MM.1S (cell line): ENCODE measurements around the gene BROX.

Experiments used
- DNase-seq: peaks from one replicate; pipeline ENCODE4 v3.0.0-alpha.2; 2015
- H2AFZ ChIP-seq: fragments of 300-600 bp; sonication (generic); 2 replicates; pipeline ENCODE4 v1.6.0; 2016; ENCODE audit warnings: antibody characterized with exemption, low read length
- H3F3A ChIP-seq: fragments of 300-600 bp; sonication (generic); 2 replicates; pipeline ENCODE4 v1.6.1; 2016; ENCODE audit warnings: mild to moderate bottlenecking, antibody characterized with exemption, low read length, moderate library complexity, mixed read lengths; ENCODE audit not compliant: insufficient read depth
- H3K27ac ChIP-seq: fragments of 300-600 bp; sonication (generic); 2 replicates; pipeline ENCODE4 v1.5.1; 2016; ENCODE audit warnings: mild to moderate bottlenecking, low read length
- H3K27me3 ChIP-seq: fragments of 300-600 bp; sonication (generic); replicated peaks from 2 replicates; pipeline ENCODE4 v1.6.0; 2016; ENCODE audit warnings: low read length; ENCODE audit not compliant: insufficient read depth
- H3K36me3 ChIP-seq: fragments of 300-600 bp; sonication (generic); replicated peaks from 2 replicates; pipeline ENCODE4 v1.6.1; 2016; ENCODE audit warnings: mild to moderate bottlenecking, low read length, mixed read lengths; ENCODE audit not compliant: insufficient read depth
- H3K4me1 ChIP-seq: fragments of 300-600 bp; sonication (generic); 2 replicates; pipeline ENCODE4 v1.6.1; 2016; ENCODE audit warnings: low read length, mixed read lengths
- H3K4me2 ChIP-seq: fragments of 300-600 bp; sonication (generic); 2 replicates; pipeline ENCODE4 v1.6.0; 2016; ENCODE audit warnings: low read depth, low read length
- H3K4me3 ChIP-seq: fragments of 300-600 bp; sonication (generic); 2 replicates; pipeline ENCODE4 v1.5.1; 2016; ENCODE audit warnings: low read length, mixed read lengths
- H3K79me2 ChIP-seq: fragments of 300-600 bp; sonication (generic); 2 replicates; pipeline ENCODE4 v1.6.1; 2016; ENCODE audit warnings: mixed run types, low read length, mixed read lengths
- H3K9ac ChIP-seq: fragments of 300-600 bp; sonication (generic); 2 replicates; pipeline ENCODE4 v1.6.1; 2016; ENCODE audit warnings: low read length, mixed read lengths
- H3K9me2 ChIP-seq: fragments of 300-600 bp; sonication (generic); replicated peaks from 2 replicates; pipeline ENCODE4 v1.6.1; 2016; ENCODE audit warnings: mild to moderate bottlenecking, low read length, mixed read lengths; ENCODE audit not compliant: insufficient read depth
- H3K9me3 ChIP-seq: fragments of 300-600 bp; sonication (generic); replicated peaks from 2 replicates; pipeline ENCODE4 v1.6.1; 2016; ENCODE audit warnings: mild to moderate bottlenecking, low read length, mixed read lengths; ENCODE audit not compliant: insufficient read depth
- H4K20me1 ChIP-seq: fragments of 300-600 bp; sonication (generic); 2 replicates; pipeline ENCODE4 v1.6.1; 2016; ENCODE audit warnings: mild to moderate bottlenecking, low read length, moderate library complexity, mixed read lengths; ENCODE audit not compliant: insufficient read depth
- EZH2 ChIP-seq: fragments of 300-600 bp; sonication (generic); optimal IDR thresholded peaks from 2 replicates; pipeline ENCODE3; 2017; ENCODE audit warnings: low read depth, mild to moderate bottlenecking, antibody characterized with exemption, low read length, mixed read lengths
- EZH2phosphoT487 ChIP-seq: fragments of 300-600 bp; sonication (generic); IDR thresholded peaks from 2 replicates; pipeline ENCODE4 v1.6.1; 2018; ENCODE audit warnings: antibody characterized with exemption, low read length
- TF ChIP-seq, protein P1 (sequence below): fragments of 300-600 bp; sonication (generic); IDR thresholded peaks from 2 replicates; pipeline ENCODE4 v1.5.1; 2016; ENCODE audit warnings: antibody characterized with exemption, low read length, mixed read lengths

The BROX gene

DNA sequence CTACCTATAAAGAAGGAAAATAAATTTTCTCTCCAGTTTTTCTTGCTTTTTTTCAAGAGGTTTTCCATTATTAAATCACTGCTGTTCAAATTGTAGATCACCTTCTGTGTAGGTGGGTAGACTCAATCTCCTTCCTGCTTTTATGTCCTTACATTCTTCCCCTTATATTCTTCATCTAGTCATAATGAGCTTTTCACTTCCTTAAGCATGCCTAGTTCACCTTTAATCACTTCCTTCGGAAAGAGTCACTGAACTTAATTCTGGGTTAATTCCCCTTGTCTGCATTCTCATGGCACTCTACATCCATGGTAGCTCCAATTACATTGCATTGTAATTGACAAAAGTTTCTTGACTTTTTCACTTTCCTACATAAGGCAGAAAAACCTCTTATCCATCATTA, 18.5 kb downstream of the BROX start:
- DNase-seq, result no peak
- Histone ChIP-seq H3K4me3 (no peak overlapping the region), H3K9me2 (no peaks in the 10 kb centered on the region), H3K27me3 (peaks cover 37% of the 10 kb centered on the region), H3K9me3 (no peaks in the 10 kb centered on the region), H3K79me2 (no peaks in the 10 kb centered on the region), H4K20me1 (peaks cover 30% of the 10 kb centered on the region), H3K4me2 (no peak overlapping the region), H3F3A (peaks cover 24% of the 10 kb centered on the region), H3K36me3 (peaks cover 47% of the 10 kb centered on the region), H3K27ac (no peak overlapping the region), H3K9ac (no peak overlapping the region), H2AFZ (no peak overlapping the region), H3K4me1 (peaks cover 12% of the 10 kb centered on the region)
- TF ChIP-seq, protein P1, sequence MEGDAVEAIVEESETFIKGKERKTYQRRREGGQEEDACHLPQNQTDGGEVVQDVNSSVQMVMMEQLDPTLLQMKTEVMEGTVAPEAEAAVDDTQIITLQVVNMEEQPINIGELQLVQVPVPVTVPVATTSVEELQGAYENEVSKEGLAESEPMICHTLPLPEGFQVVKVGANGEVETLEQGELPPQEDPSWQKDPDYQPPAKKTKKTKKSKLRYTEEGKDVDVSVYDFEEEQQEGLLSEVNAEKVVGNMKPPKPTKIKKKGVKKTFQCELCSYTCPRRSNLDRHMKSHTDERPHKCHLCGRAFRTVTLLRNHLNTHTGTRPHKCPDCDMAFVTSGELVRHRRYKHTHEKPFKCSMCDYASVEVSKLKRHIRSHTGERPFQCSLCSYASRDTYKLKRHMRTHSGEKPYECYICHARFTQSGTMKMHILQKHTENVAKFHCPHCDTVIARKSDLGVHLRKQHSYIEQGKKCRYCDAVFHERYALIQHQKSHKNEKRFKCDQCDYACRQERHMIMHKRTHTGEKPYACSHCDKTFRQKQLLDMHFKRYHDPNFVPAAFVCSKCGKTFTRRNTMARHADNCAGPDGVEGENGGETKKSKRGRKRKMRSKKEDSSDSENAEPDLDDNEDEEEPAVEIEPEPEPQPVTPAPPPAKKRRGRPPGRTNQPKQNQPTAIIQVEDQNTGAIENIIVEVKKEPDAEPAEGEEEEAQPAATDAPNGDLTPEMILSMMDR, result no peak
- TF ChIP-seq EZH2, result no peak
- TF ChIP-seq EZH2phosphoT487, result no peak

DNA sequence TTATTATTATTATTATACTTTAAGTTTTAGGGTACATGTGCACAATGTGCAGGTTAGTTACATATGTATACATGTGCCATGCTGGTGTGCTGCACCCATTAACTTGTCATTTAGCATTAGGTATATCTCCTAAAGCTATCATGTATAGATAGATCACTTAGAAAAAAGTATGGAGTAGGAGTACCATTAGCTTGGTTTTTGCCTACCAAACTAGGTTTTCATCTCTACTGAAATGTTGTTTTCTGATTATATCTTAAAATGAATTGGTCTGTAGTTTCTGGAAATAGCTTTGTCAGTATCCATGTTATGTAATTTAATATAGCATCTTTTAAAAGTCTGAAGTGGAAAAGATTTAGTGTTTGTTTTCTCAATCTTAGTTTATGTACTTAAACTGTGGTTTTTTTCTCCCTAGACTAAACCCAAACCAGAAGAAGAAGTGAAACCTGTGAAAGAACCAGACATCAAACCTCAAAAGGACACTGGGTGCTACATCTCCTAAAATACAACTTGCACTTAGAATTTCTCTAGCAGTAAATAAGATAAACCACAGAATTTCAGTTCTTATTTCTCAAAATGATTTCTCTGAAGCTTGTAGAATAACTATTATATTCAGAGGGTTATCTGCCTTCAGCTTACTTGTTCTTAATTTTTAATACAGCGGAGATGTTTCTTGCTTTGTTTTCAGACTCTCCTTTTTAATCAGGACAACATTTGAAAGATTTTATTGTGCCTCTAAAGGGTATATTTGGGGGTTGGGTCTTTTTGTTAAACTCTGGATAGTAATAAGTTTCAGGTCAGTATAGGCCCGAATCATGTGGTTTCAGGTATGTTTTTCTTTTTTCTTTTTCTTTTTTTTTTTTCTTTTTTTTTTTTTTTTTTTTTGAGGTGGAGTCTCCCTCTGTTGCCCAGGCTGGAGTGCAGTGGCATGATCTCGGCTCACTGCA, 20.1 kb downstream of the BROX start:
- DNase-seq, result peak; percentile 88
- H2AFZ ChIP-seq, result no peak overlapping the region
- TF ChIP-seq EZH2 (no peak), EZH2phosphoT487 (peak; percentile 99)
- no peaks in the 10 kb centered on the region for H3K9me3 ChIP-seq
- H3F3A ChIP-seq, result peaks cover 24% of the 10 kb centered on the region
- peaks cover 12% of the 10 kb centered on the region for H3K4me1 ChIP-seq
- no peaks in the 10 kb centered on the region for H3K79me2 ChIP-seq
- peaks cover 30% of the 10 kb centered on the region for H4K20me1 ChIP-seq
- H3K9ac ChIP-seq, result no peak overlapping the region
- H3K9me2 ChIP-seq, result no peaks in the 10 kb centered on the region
- no peak overlapping the region; the same call in 1 of the 2 replicates for H3K27ac ChIP-seq
- H3K4me2 ChIP-seq, result no peak overlapping the region
- H3K36me3 ChIP-seq, result peaks cover 39% of the 10 kb centered on the region; the same call in 1 of the 2 replicates
- H3K27me3 ChIP-seq, result peaks cover 48% of the 10 kb centered on the region
- H3K4me3 ChIP-seq, result no peak overlapping the region

DNA sequence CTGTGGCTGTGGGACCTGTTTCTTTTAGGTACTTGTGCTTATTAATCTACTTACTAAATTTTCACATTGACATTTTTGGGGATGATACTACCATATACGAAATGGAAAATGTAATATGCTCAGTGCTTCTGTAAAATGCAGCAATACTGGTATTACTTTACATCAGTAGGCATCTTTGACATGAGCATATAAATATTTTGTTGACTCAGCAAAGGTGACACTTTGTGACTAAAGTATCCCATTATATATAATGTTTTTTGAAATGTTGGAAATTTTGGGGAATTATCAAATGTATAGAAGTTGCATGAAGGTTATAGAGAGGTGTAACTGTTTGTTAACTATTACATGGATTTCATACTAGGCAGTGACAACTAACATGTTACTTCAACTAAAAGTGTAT, 22.4 kb downstream of the BROX start:
- no peak overlapping the region for H3K27ac ChIP-seq
- H3F3A ChIP-seq, result peaks cover 24% of the 10 kb centered on the region
- H3K9ac ChIP-seq, result no peak overlapping the region
- no peaks in the 10 kb centered on the region for H3K9me2 ChIP-seq
- peaks cover 12% of the 10 kb centered on the region for H3K4me1 ChIP-seq
- H3K9me3 ChIP-seq, result no peaks in the 10 kb centered on the region
- peaks cover 29% of the 10 kb centered on the region; the same call in 1 of the 2 replicates for H3K36me3 ChIP-seq
- no peaks in the 10 kb centered on the region for H3K79me2 ChIP-seq
- H2AFZ ChIP-seq, result no peak overlapping the region
- peaks cover 27% of the 10 kb centered on the region for H4K20me1 ChIP-seq
- TF ChIP-seq EZH2phosphoT487, result no peak
- TF ChIP-seq, protein P1, result no peak
- TF ChIP-seq EZH2, result no peak
- peaks cover 56% of the 10 kb centered on the region for H3K27me3 ChIP-seq
- no peak overlapping the region for H3K4me2 ChIP-seq
- H3K4me3 ChIP-seq, result no peak overlapping the region
- no peak for DNase-seq

DNA sequence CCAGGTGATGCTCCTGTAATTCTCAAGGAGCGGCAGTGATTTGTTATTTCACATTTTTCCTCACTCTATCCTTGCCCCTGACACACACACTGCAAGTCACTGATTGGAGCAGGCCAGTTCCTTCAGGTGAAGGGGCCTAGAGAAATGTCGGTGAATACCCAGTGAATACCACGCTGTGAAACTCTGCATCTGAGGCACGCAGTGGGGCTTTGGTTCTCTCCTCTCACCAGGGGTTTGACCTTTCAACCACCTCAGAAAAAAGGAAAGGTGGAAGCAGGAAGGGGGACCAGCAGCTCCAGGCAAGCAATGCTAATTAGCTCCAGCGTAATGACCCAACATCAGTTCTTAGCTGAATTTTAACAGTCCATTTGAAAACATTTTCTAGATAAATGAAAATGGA, 24.1 kb downstream of the BROX start:
- no peak overlapping the region for H3K4me3 ChIP-seq
- no peak for DNase-seq
- no peak overlapping the region for H3K9ac ChIP-seq
- H3K4me2 ChIP-seq, result no peak overlapping the region
- H3K27ac ChIP-seq, result no peak overlapping the region
- H3K27me3 ChIP-seq, result peaks cover 52% of the 10 kb centered on the region
- H3K9me3 ChIP-seq, result no peaks in the 10 kb centered on the region
- TF ChIP-seq, protein P1, result no peak
- no peak for TF ChIP-seq EZH2
- no peak for TF ChIP-seq EZH2phosphoT487
- H2AFZ ChIP-seq, result no peak overlapping the region
- peaks cover 17% of the 10 kb centered on the region; the same call in 1 of the 2 replicates for H3K36me3 ChIP-seq
- peaks cover 20% of the 10 kb centered on the region for H3F3A ChIP-seq
- H3K79me2 ChIP-seq, result no peaks in the 10 kb centered on the region
- H3K4me1 ChIP-seq, result peaks cover 12% of the 10 kb centered on the region
- H4K20me1 ChIP-seq, result peaks cover 19% of the 10 kb centered on the region; the same call in 1 of the 2 replicates
- no peaks in the 10 kb centered on the region for H3K9me2 ChIP-seq
